AG09309 (cell line): ENCODE measurements around the gene IGFL2.
"Not testable (repeated sequence)": the region's sequence is repeated elsewhere in the genome, so short reads cannot be mapped to it uniquely, and the experiment has no call there.

Source experiments
- DNase-seq: peaks from one replicate; pipeline ENCODE4 v3.0.0-alpha.2; 2010; ENCODE audit warnings: low read depth
- H3K4me3 ChIP-seq: 2 replicates; pipeline ENCODE4 v1.5.1; 2011; ENCODE audit warnings: mild to moderate bottlenecking, low read depth, low read length, moderate library complexity; ENCODE audit not compliant: control insufficient read depth
- CTCF ChIP-seq: IDR thresholded peaks from 2 replicates; pipeline ENCODE4 v1.5.1; 2011; ENCODE audit warnings: mild to moderate bottlenecking, low read depth, low read length, inconsistent platforms; ENCODE audit not compliant: insufficient read depth, control insufficient read depth; ENCODE audit errors: missing control alignments

IGFL2 gene

GRCh38 chr19:46147791-46148288 is at the start of gene IGFL2:
Gene IGFL2 (plus strand): TSS chr19:46148238. CDS start chr19:46148279, 41 bp downstream.
- H3K4me3 ChIP-seq, result no peak within 1 kb of the TSS
- no peak for TF ChIP-seq CTCF
- no peak for DNase-seq

GRCh38 chr19:46100344-46100743 is 47.7 kb upstream of the IGFL2 start:
- no peak overlapping the region for H3K4me3 ChIP-seq
- no peak for DNase-seq
- no peak for TF ChIP-seq CTCF

- TF ChIP-seq CTCF, result no peak
- no peak overlapping the region for H3K4me3 ChIP-seq
These were observed 46.7 kb upstream of the IGFL2 start for GRCh38 chr19:46101293-46101692.

GRCh38 chr19:46102333-46102732 is 45.7 kb upstream of the IGFL2 start:
- DNase-seq, H3K4me3 ChIP-seq: not testable (repeated sequence)

More at GRCh38 chr19:46101293-46101692, 46.7 kb upstream of the IGFL2 start:
- no peak for DNase-seq

GRCh38 chr19:46107371-46107770 is 40.7 kb upstream of the IGFL2 start:
- peak; percentile 43 for DNase-seq
- no peak overlapping the region for H3K4me3 ChIP-seq
- no peak for TF ChIP-seq CTCF

GRCh38 chr19:46109876-46110275 is 38.2 kb upstream of the IGFL2 start:
- no peak for TF ChIP-seq CTCF
- no peak for DNase-seq

GRCh38 chr19:46111376-46111775 is 36.7 kb upstream of the IGFL2 start:
- DNase-seq, result no peak
- H3K4me3 ChIP-seq, result no peak overlapping the region
- no peak for TF ChIP-seq CTCF

More at GRCh38 chr19:46109876-46110275, 38.2 kb upstream of the IGFL2 start:
- no peak overlapping the region for H3K4me3 ChIP-seq
